ENCODE data around the gene ARL2BP. TPM values are rescaled to one million over a fixed set of nuclear protein-coding genes. Genes with fewer than 3 reads are reported as not detected.

Gene ARL2BP
- total and polyA plus RNA-seq, 2 of the 4 experiments (the other 2 are of a cell fraction) = 46.9 to 73.7 TPM

- no peak overlapping the region for H3K14ac ChIP-seq (replicated peaks; ENCODE audit: low read depth, low read length)
- H3K9me1 ChIP-seq (ENCODE audit: insufficient read depth, low read length) = peaks cover 3% of the 10 kb centered on the region; the same call in 1 of the 2 replicates
- dilution Hi-C loops (cut with HindIII; ENCODE audit: low sequenced_read_pairs, unreplicated experiment) (no loop called here), intact Hi-C loops (cut with micrococcal nuclease) (no loop called here), in situ Hi-C loops (cut with MboI; ENCODE audit: low sequenced_read_pairs) (no loop called here)
- H4K91ac ChIP-seq (ENCODE audit: insufficient read depth, low read depth, low read length) = no peak overlapping the region
- TF ChIP-seq ELK1 (IDR thresholded peaks at IDR 0.05; ENCODE audit: borderline replicate concordance, low read depth, low read length) (no peak), CHD1 (IDR thresholded peaks at IDR 0.05; ENCODE audit: low read depth, low read length) (no peak), CEBPB (IDR thresholded peaks at IDR 0.05; ENCODE audit: low read depth, low read length) (no peak), POLR2A (IDR thresholded peaks at IDR 0.05; ENCODE audit: low read depth, low read length) (no peak), BHLHE40 (IDR thresholded peaks at IDR 0.05; ENCODE audit: low read depth, low read length) (no peak), USF2 (IDR thresholded peaks at IDR 0.05; ENCODE audit: low read depth, low read length) (no peak), RAD21 (IDR thresholded peaks at IDR 0.05; ENCODE audit: low read length) (no peak)
- H2BK120ac ChIP-seq (ENCODE audit: low read depth, low read length) = no peak overlapping the region
- H3K56ac ChIP-seq (ENCODE audit: extremely low read depth, insufficient read depth, low read length) = no peak overlapping the region
- no peaks in the 10 kb centered on the region for H3K27me3 ChIP-seq (ENCODE audit: control insufficient read depth, insufficient read depth, low read length)
- no peak overlapping the region for H3K27ac ChIP-seq (ENCODE audit: insufficient read depth, low read length)
- no peak overlapping the region for H3K4me2 ChIP-seq (ENCODE audit: low read depth, low read length)
- ChIA-PET POLR2A (ENCODE audit: unreplicated experiment) (no interaction called here), CTCF (no interaction called here)
- ATAC-seq (ENCODE audit: low read depth) = no peak
- H4K8ac ChIP-seq (ENCODE audit: low read depth in 2 of 2, low read length in 2 of 2) = no peak overlapping the region
- DNase-seq = no peak
- H4K5ac ChIP-seq (ENCODE audit: low read depth, low read length) = no peak overlapping the region
- no peak overlapping the region for H3K4me3 ChIP-seq (ENCODE audit: insufficient read depth, low read depth, low read length)
- no TSS peak for BruUV-seq (replicated peaks)
- no peak overlapping the region for H2BK15ac ChIP-seq (ENCODE audit: low read depth, low read length)
- H2AK5ac ChIP-seq (ENCODE audit: low read depth, low read length) = no peak overlapping the region
- no peak overlapping the region for H2AFZ ChIP-seq (replicated peaks; ENCODE audit: low read length, poor library complexity)
- no peaks in the 10 kb centered on the region for H4K20me1 ChIP-seq (ENCODE audit: insufficient read depth, low read length)
- no peak overlapping the region for H3K23ac ChIP-seq (ENCODE audit: low read depth, low read length)
- H2BK5ac ChIP-seq (ENCODE audit: low read depth, low read length, poor library complexity, severe bottlenecking) = no peak overlapping the region
- H3K4me1 ChIP-seq (ENCODE audit: control insufficient read depth, insufficient read depth, low read length) = no peaks in the 10 kb centered on the region
- H3K36me3 ChIP-seq (ENCODE audit: control insufficient read depth, insufficient read depth, low read length) = peaks cover 36% of the 10 kb centered on the region
- H3K9ac ChIP-seq (ENCODE audit: low read depth, low read length) = no peak overlapping the region
- H2BK20ac ChIP-seq (ENCODE audit: low read depth, low read length) = no peak overlapping the region
- no peak overlapping the region for H2AK9ac ChIP-seq (replicated peaks; ENCODE audit: low read depth, low read length, poor library complexity)
- peaks cover 3 to 12% of the 10 kb centered on the region in 2 experiments; a peak in 2 of 4 replicates for H3K79me1 ChIP-seq (ENCODE audit: low read depth in 1 of 2, low read length in 2 of 2)
- no peak overlapping the region for H3K4ac ChIP-seq (ENCODE audit: low read depth, low read length)
- no peak overlapping the region for H3K18ac ChIP-seq (ENCODE audit: low read depth, low read length)
- H3K9me3 ChIP-seq (ENCODE audit: control insufficient read depth, insufficient read depth, low read length) = no peaks in the 10 kb centered on the region
- WGBS, 2 experiments (ENCODE audit: extremely low coverage in 2 of 2, insufficient read length in 1 of 2) = no CpG with 5 or more reads among the region's 1 CpG
Observed at GRCh38 chr16:57223057-57223456, 22.0 kb upstream of the ARL2BP start.
